GM18867 (cell line): ENCODE data around the gene PPP1R37.
A peak's percentile ranks its signal among the peaks of the same experiment; 100 is the strongest.

Experiments
- ATAC-seq: cut with Tn5 transposase; IDR thresholded peaks from one replicate; pipeline ENCODE4 v1.9.1; 2021; ENCODE audit warnings: mild to moderate bottlenecking, moderate library complexity; ENCODE audit not compliant: unreplicated experiment

PPP1R37 gene

GRCh38 chr19:45135176-45135885 is 42.4 kb downstream of the PPP1R37 start:
- ATAC-seq, result no peak

GRCh38 chr19:45136507-45137178 is 43.7 kb downstream of the PPP1R37 start:
- no peak for ATAC-seq

- peak; percentile 72 for ATAC-seq
These were observed 44.3 kb downstream of the PPP1R37 start for GRCh38 chr19:45137179-45137761.

GRCh38 chr19:45138303-45138751 is 45.3 kb downstream of the PPP1R37 start:
- no peak for ATAC-seq

- ATAC-seq, result no peak
These were observed 46.5 kb downstream of the PPP1R37 start for GRCh38 chr19:45139286-45140143.

GRCh38 chr19:45140144-45140503 is 47.1 kb downstream of the PPP1R37 start:
- no peak for ATAC-seq

GRCh38 chr19:45140533-45140932 is 47.6 kb downstream of the PPP1R37 start:
- ATAC-seq, result no peak

GRCh38 chr19:45141203-45141900 is 48.4 kb downstream of the PPP1R37 start:
- no peak for ATAC-seq

- ATAC-seq, result no peak
These were observed 49.2 kb downstream of the PPP1R37 start for GRCh38 chr19:45142016-45142725.

- ATAC-seq, result no peak
These were observed 49.7 kb downstream of the PPP1R37 start for GRCh38 chr19:45142726-45143110.

DNA sequence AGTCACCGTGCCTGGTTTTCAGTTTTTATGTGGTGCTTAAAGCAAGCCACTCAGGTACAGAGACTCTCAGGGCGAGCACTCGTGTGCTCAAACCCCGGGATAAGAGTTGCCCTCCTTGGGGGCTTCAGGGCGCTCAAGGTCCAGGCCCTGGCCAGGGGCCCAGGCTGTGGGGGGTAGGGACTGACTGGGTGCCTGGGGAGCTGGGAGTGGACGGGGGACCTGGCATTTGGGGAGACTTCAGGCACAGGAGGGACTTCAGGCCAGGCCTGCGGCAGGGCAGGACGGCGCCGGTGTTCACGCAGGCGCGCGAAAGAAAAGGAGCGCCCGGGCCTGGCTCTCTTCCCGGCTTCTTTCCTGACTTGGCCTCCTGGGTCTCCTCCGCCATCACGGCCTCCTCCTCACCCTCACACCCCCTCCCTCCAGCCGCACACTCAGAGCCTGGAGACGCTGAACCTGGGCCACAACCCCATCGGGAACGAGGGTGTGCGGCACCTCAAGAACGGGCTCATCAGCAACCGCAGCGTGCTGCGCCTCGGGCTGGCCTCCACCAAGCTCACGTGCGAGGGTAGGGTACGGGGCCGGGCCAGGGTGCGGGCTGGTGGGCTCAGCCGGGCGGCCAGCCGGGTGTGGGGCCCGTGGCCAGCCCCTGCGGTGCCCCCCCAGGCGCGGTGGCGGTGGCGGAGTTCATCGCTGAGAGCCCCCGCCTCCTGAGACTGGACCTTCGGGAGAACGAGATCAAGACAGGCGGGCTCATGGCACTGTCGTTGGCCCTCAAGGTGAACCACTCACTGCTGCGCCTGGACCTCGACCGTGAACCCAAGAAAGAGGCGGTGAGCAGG is 51.7 kb downstream of the PPP1R37 start:
- ATAC-seq, result no peak

- ATAC-seq, result no peak
These were observed 52.6 kb downstream of the PPP1R37 start for GRCh38 chr19:45145270-45146189.

GRCh38 chr19:45146251-45146650 is 53.3 kb downstream of the PPP1R37 start:
- ATAC-seq, result no peak

DNA sequence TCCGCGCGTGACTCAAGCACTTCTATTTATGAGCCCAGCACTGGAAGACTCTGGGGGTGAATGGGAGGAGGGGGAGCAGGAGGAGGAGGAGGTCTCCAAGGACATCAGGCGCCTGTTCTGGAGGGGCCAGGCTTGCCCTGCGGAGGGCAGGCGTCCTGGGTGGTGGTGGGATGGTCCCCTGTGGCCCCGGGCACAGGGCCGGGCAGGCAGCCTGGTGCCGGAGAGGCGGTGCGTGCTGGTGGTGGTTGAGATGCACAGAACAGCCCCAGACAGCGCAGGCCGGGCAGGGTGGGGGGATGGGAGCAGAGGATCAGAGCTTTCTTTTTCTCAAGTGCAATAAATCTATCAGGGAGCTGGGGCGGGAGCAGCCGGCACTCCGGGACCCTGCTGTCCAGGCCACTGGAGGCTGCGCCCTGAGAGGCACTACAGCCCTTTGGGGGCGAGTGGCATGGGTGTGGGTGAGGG is 53.8 kb downstream of the PPP1R37 start:
- no peak for ATAC-seq

GRCh38 chr19:45147835-45148676 is 55.1 kb downstream of the PPP1R37 start:
- no peak for ATAC-seq

DNA sequence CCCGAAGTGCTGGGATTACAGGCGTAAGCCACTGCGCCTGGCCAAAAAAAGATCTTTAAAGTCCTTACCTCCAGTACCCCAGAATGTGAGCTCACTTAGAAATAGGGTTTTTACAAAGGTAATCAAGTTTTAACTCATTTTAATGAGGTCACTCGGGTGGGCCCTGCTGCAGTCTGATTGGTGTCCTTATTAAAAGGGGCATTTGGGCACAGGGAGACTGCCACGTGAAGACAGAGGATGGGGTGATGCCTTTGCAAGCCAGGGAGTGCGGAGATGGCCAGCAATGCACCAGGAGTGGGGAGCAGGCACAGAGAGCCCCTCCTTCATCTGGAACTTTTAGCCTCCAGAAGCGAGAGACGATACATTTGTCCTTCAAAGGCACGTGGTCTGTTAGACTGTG is 56.1 kb downstream of the PPP1R37 start:
- ATAC-seq, result no peak

DNA sequence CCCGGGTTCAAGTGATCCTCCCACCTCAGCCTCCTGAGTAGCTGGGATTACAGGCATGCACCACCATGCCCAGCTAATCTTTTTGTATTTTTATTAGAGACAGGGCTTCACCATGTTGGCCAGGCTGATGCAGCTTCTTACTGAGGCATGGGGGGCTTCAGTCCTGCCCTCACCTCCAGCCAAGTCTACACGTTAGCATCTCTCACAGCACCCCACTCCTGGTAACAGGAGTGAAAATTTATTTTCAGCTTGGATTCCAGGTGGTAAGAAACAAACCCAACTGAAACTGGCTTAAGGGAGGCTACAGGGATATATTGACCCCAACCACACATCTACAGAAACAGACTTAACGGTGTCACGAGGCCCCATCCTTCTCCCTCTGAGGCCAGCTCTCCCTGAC is 57.2 kb downstream of the PPP1R37 start:
- ATAC-seq, result no peak
